ENCODE measurements around the gene CYP2U1.

Gene CYP2U1

DNA sequence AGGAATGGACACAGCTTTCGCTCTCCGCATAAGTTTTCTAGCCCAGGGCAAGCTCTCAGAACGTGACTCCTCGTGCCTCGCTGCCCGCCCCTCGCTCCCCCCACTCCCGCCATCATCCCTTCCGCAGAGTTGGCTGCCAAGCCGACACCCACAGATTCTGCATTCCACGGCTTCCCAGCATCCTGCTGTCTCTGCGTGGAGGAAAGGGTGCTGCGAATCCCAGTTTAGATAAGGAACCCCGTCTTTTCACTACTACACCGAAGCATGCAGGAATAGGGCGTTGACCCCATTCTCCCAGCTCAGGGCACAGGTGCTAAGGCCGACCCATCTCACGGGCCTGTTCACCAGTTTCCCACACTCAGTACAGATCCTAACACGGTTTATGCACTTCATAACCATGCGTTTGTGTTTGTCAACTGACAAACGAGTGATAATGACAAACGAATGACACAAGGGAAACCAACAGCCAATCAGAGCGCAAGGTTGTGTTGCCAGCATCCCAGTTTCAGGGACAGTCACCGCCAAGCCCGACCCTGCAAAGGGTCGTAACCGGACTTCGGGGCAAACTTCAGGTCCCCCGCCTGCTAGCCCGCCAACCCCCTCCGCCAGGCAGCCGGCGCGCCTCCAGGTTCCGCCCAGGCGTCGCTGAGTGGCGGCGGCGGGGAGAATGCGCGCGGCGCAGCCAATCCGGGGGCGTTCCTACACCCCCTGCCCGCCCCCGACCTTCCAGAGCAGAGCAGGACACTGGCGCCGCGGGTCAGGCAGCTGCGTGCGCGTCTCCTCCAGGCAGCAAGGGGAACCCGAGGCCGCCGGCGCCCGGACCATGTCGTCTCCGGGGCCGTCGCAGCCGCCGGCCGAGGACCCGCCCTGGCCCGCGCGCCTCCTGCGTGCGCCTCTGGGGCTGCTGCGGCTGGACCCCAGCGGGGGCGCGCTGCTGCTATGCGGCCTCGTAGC lies at the start of gene CYP2U1:
CYP2U1 (plus strand) TSS at position 729 of the 954 bp plus-strand sequence; CDS start at position 824, 95 bp downstream.
- Histone ChIP-seq H3K27me3 (ENCODE audit: insufficient read depth, low read depth, severe bottlenecking) (no peaks in the 10 kb centered on the region), H3K27ac (peak within 1 kb of the TSS; percentile 56), H3K9me3 (ENCODE audit: severe bottlenecking) (no peaks in the 10 kb centered on the region), H3K36me3 (peaks cover 8% of the 10 kb centered on the region), H3K4me3 (ENCODE audit: low read depth, low read length) (peak within 1 kb of the TSS; percentile 82)
- peak; percentile 96 for DNase-seq
- TF ChIP-seq CTCF (IDR thresholded peaks at IDR 0.05; ENCODE audit: low read depth, low read length), result 0 out of 2 replicates have a peak, but pooled peaks have one; percentile 10

DNA sequence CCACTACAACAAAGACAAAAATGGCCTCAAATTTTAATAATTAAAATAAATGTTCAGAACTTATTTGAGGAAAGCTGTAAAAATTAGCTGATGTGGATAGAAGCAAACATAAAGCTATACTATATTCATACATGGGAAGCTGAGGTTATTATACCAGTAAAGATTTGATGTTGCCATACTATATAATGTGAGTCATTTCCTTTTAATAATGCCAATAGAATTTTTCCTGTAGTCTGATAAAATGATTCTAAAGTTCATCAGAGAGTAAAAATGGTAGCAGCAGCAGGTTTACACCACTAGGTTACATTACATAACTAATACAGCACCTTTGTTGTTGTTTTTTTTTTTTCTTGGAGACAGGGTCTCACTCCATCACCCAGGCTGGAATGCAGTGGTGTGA lies 45.5 kb upstream of the CYP2U1 start:
- no peak for TF ChIP-seq CTCF (IDR thresholded peaks at IDR 0.05; ENCODE audit: low read depth, low read length)
- Histone ChIP-seq H3K27me3 (ENCODE audit: insufficient read depth, low read depth, severe bottlenecking) (no peaks in the 10 kb centered on the region), H3K36me3 (no peaks in the 10 kb centered on the region), H3K9me3 (ENCODE audit: severe bottlenecking) (peaks cover 20% of the 10 kb centered on the region), H3K27ac (no peak overlapping the region), H3K4me3 (ENCODE audit: low read depth, low read length) (no peak overlapping the region)
- no peak for DNase-seq

DNA sequence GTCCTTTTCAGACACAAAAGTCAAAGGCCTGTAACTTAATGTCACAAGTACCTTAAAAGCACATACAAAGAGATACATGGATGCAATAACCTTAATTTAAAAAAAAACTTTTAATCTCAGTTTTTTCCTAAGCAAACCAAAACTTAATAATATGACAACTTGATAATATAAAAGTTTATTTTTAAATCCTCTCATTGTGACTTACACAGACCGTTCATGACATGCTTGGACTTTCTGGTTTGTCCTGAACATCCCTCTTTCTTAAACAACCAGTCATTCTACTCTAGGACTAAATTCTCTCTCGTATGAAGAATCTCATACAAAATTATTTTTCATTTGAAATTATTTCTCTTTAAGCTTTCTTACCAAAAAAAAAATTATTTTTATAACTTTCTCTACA lies 43.1 kb upstream of the CYP2U1 start:
- TF ChIP-seq CTCF (IDR thresholded peaks at IDR 0.05; ENCODE audit: low read depth, low read length), result no peak
- Histone ChIP-seq H3K4me3 (ENCODE audit: low read depth, low read length) (no peak overlapping the region), H3K36me3 (no peaks in the 10 kb centered on the region), H3K27ac (no peak overlapping the region), H3K9me3 (ENCODE audit: severe bottlenecking) (peaks cover 20% of the 10 kb centered on the region), H3K27me3 (ENCODE audit: insufficient read depth, low read depth, severe bottlenecking) (no peaks in the 10 kb centered on the region)
- DNase-seq, result no peak

DNA sequence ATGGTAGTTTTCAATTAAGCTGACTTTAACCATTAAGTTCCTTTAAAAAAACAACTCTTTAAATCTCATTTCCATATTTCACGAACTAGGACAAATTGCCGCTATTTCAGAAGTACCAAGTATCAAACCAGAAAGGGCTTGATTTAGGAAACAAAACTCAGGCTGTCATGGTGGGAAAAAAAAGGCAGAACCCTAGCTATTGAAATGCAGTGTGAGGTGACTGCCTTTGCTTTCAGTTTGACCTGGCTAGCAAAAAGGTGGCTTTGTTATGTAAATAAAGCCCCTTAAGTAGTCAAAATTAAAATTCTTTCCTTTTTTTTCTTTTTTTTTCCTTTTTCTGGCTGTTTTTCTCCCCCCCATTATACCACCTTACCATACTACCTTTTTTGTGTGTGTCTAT lies 40.6 kb upstream of the CYP2U1 start:
- Histone ChIP-seq H3K9me3 (ENCODE audit: severe bottlenecking) (peaks cover 20% of the 10 kb centered on the region), H3K4me3 (ENCODE audit: low read depth, low read length) (no peak overlapping the region), H3K27ac (no peak overlapping the region), H3K27me3 (ENCODE audit: insufficient read depth, low read depth, severe bottlenecking) (no peaks in the 10 kb centered on the region), H3K36me3 (no peaks in the 10 kb centered on the region)
- no peak for DNase-seq
- TF ChIP-seq CTCF (IDR thresholded peaks at IDR 0.05; ENCODE audit: low read depth, low read length), result no peak

DNA sequence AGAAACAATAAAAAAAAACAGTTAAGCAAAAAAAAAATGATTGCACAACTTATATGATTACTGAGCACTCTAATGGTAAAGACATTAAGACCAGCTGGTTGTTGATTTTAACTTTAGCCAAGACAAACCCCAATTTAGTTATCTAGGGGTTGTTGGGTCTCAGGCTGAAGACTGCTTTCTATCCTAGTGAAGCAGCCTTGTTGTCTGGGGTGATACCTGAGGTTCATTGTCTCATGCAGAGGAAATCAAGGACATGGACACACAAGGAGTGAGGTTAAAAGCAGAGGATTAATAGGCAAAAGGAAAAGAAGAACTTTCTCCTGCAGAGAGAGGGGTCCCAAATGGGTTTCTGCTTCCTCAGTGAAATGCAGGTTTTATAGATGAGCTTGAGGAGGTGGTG lies 40.0 kb upstream of the CYP2U1 start:
- H3K4me3 ChIP-seq (ENCODE audit: low read depth, low read length), result no peak overlapping the region
- no peaks in the 10 kb centered on the region for H3K36me3 ChIP-seq
- H3K27ac ChIP-seq, result no peak overlapping the region
- TF ChIP-seq CTCF (IDR thresholded peaks at IDR 0.05; ENCODE audit: low read depth, low read length), result no peak
- DNase-seq, result no peak
- H3K27me3 ChIP-seq (ENCODE audit: insufficient read depth, low read depth, severe bottlenecking), result no peaks in the 10 kb centered on the region
- peaks cover 20% of the 10 kb centered on the region for H3K9me3 ChIP-seq (ENCODE audit: severe bottlenecking)

Measured in WERI-Rb-1 (cell line).